Neural cell (in vitro differentiated cells): Measurements from ENCODE around the gene PTPRN2. TPM values are rescaled to one million over a fixed set of nuclear protein-coding genes. Genes with fewer than 3 reads are reported as not detected.

Source experiments
- H2AFZ ChIP-seq: fragments of 200-600, 300-800 bp; sonication (generic), shearing (Covaris generic); 2 replicates; pipeline ENCODE4 v1.6.0; 2014; ENCODE audit warnings: low read depth, mild to moderate bottlenecking, antibody characterized with exemption, low read length, moderate library complexity
- H3F3A ChIP-seq: fragments of 200-600 bp; shearing (Covaris generic); 2 replicates; pipeline ENCODE4 v1.6.1; 2016; ENCODE audit warnings: mild to moderate bottlenecking, moderate library complexity, mixed read lengths, antibody characterized with exemption, low read length; ENCODE audit not compliant: insufficient read depth, poor library complexity, severe bottlenecking
- H3K27ac ChIP-seq: fragments of 200-600, 300-800 bp; sonication (generic), shearing (Covaris generic); 2 replicates; pipeline ENCODE4 v1.5.1; 2014; ENCODE audit warnings: mild to moderate bottlenecking, low read length, moderate library complexity
- H3K27me3 ChIP-seq: fragments of 300-800, 200-600 bp; sonication (generic), shearing (Covaris generic); 2 replicates; pipeline ENCODE4 v1.6.0; 2014; ENCODE audit warnings: mild to moderate bottlenecking, low read depth, low read length, moderate library complexity; ENCODE audit not compliant: insufficient read depth
- H3K36me3 ChIP-seq: fragments of 300-800, 200-600 bp; sonication (generic), shearing (Covaris generic); 2 replicates; pipeline ENCODE4 v1.5.1; 2014; ENCODE audit warnings: mild to moderate bottlenecking, antibody characterized with exemption, low read length, moderate library complexity; ENCODE audit not compliant: insufficient read depth
- H3K4me2 ChIP-seq: fragments of 300-800, 200-600 bp; sonication (generic), shearing (Covaris generic); 2 replicates; pipeline ENCODE4 v1.6.0; 2014; ENCODE audit warnings: mild to moderate bottlenecking, low read length
- H3K4me3 ChIP-seq: fragments of 300-800, 200-600 bp; sonication (generic), shearing (Covaris generic); 2 replicates; pipeline ENCODE4 v1.5.1; 2014; ENCODE audit warnings: mild to moderate bottlenecking, low read length, moderate library complexity
- H3K79me2 ChIP-seq: fragments of 200-600 bp; shearing (Covaris generic); replicated peaks from 2 replicates; pipeline ENCODE4 v1.6.0; 2014; ENCODE audit warnings: mild to moderate bottlenecking, low read length, moderate library complexity; ENCODE audit not compliant: insufficient read depth
- H3K9ac ChIP-seq: fragments of 300-800, 200-600 bp; sonication (generic), shearing (Covaris generic); 2 replicates; pipeline ENCODE4 v1.6.1; 2016; ENCODE audit warnings: mild to moderate bottlenecking, low read length, mixed read lengths
- H3K9me2 ChIP-seq: fragments of 200-600 bp; shearing (Covaris generic); 2 replicates; pipeline ENCODE4 v1.6.1; 2016; ENCODE audit warnings: mild to moderate bottlenecking, low read length, mixed read lengths; ENCODE audit not compliant: insufficient read depth
- H3K9me3 ChIP-seq: fragments of 200-600, 300-800 bp; sonication (generic), shearing (Covaris generic); 2 replicates; pipeline ENCODE4 v1.6.1; 2016; ENCODE audit warnings: mild to moderate bottlenecking, mixed run types, low read length, moderate library complexity, mixed read lengths
- H4K20me1 ChIP-seq: fragments of 200-600 bp; shearing (Covaris generic); 2 replicates; pipeline ENCODE4 v1.6.1; 2016; ENCODE audit warnings: mild to moderate bottlenecking, mixed run types; ENCODE audit not compliant: insufficient read depth
- CTCF ChIP-seq: fragments of 450-650 bp; IDR thresholded peaks from 2 replicates; pipeline ENCODE4 v1.5.1; 2014; ENCODE audit warnings: antibody characterized with exemption, mild to moderate bottlenecking, moderate library complexity; ENCODE audit not compliant: poor library complexity, severe bottlenecking
- EP300 ChIP-seq: fragments of 450-650 bp; conservative IDR thresholded peaks from 2 replicates; pipeline ENCODE4 v1.6.1; 2014; ENCODE audit warnings: antibody characterized with exemption, mild to moderate bottlenecking, moderate library complexity; ENCODE audit not compliant: poor library complexity, severe bottlenecking
- EZH2 ChIP-seq: fragments of 200-600, 300-800 bp; shearing (Covaris generic), sonication (generic); IDR thresholded peaks from 2 replicates; pipeline ENCODE4 v1.6.1; 2014; ENCODE audit warnings: antibody characterized with exemption, low read length, borderline replicate concordance, mild to moderate bottlenecking; ENCODE audit not compliant: insufficient read depth, poor library complexity, severe bottlenecking
- MXI1 ChIP-seq: fragments of 450-650 bp; conservative IDR thresholded peaks from 2 replicates; pipeline ENCODE4 v1.6.1; 2014; ENCODE audit warnings: antibody characterized with exemption, mild to moderate bottlenecking; ENCODE audit not compliant: poor library complexity, severe bottlenecking
- POLR2AphosphoS5 ChIP-seq: IDR thresholded peaks from 2 replicates; pipeline ENCODE4 v1.6.1; 2012
- RAD21 ChIP-seq: fragments of 450-650 bp; conservative IDR thresholded peaks from 2 replicates; pipeline ENCODE4 v1.6.1; 2014; ENCODE audit warnings: antibody characterized with exemption, mild to moderate bottlenecking, moderate library complexity
- SMC3 ChIP-seq: fragments of 450-650 bp; conservative IDR thresholded peaks from 2 replicates; pipeline ENCODE4 v1.6.1; 2014; ENCODE audit warnings: antibody characterized with exemption, mild to moderate bottlenecking, moderate library complexity; ENCODE audit not compliant: poor library complexity
- TAF1 ChIP-seq: IDR thresholded peaks from 2 replicates; pipeline ENCODE4 v1.6.1; 2012; ENCODE audit warnings: low read depth
- polyA plus RNA-seq: library from polyadenylated mRNA; depleted of rRNA; stranded (reverse); fragments of >200 nt; gene quantifications from 2 replicates; pipeline ENCODE4 v1.2.3, GENCODE V29; 2014
- TF ChIP-seq, protein P1 (sequence below): IDR thresholded peaks from 2 replicates; pipeline ENCODE4 v1.6.1; 2012; ENCODE audit warnings: borderline replicate concordance

The PTPRN2 gene
- polyA plus RNA-seq, 1 donor from 2014 or later, result 31.0 TPM

GRCh38 chr7:157653827-157654207 lies 933.8 kb downstream of the PTPRN2 start:
- Histone ChIP-seq H3K27ac (no peak overlapping the region), H3K4me2 (no peak overlapping the region), H3K9me3 (no peaks in the 10 kb centered on the region), H3K4me3 (no peak overlapping the region), H3F3A (no peaks in the 10 kb centered on the region), H3K9me2 (no peaks in the 10 kb centered on the region), H3K9ac (no peak overlapping the region), H2AFZ (no peak overlapping the region), H4K20me1 (peaks cover 4% of the 10 kb centered on the region), H3K79me2 (peaks cover 11% of the 10 kb centered on the region), H3K27me3 (no peaks in the 10 kb centered on the region), H3K36me3 (peaks cover 6% of the 10 kb centered on the region)
- TF ChIP-seq CTCF, result no peak
- no peak for TF ChIP-seq POLR2AphosphoS5
- TF ChIP-seq SMC3, result no peak
- TF ChIP-seq, protein P1, sequence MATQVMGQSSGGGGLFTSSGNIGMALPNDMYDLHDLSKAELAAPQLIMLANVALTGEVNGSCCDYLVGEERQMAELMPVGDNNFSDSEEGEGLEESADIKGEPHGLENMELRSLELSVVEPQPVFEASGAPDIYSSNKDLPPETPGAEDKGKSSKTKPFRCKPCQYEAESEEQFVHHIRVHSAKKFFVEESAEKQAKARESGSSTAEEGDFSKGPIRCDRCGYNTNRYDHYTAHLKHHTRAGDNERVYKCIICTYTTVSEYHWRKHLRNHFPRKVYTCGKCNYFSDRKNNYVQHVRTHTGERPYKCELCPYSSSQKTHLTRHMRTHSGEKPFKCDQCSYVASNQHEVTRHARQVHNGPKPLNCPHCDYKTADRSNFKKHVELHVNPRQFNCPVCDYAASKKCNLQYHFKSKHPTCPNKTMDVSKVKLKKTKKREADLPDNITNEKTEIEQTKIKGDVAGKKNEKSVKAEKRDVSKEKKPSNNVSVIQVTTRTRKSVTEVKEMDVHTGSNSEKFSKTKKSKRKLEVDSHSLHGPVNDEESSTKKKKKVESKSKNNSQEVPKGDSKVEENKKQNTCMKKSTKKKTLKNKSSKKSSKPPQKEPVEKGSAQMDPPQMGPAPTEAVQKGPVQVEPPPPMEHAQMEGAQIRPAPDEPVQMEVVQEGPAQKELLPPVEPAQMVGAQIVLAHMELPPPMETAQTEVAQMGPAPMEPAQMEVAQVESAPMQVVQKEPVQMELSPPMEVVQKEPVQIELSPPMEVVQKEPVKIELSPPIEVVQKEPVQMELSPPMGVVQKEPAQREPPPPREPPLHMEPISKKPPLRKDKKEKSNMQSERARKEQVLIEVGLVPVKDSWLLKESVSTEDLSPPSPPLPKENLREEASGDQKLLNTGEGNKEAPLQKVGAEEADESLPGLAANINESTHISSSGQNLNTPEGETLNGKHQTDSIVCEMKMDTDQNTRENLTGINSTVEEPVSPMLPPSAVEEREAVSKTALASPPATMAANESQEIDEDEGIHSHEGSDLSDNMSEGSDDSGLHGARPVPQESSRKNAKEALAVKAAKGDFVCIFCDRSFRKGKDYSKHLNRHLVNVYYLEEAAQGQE, result no peak
- no peak for TF ChIP-seq RAD21
- no peak for TF ChIP-seq TAF1
- no peak for TF ChIP-seq MXI1
- TF ChIP-seq EP300, result no peak
- TF ChIP-seq EZH2, result no peak

DNA sequence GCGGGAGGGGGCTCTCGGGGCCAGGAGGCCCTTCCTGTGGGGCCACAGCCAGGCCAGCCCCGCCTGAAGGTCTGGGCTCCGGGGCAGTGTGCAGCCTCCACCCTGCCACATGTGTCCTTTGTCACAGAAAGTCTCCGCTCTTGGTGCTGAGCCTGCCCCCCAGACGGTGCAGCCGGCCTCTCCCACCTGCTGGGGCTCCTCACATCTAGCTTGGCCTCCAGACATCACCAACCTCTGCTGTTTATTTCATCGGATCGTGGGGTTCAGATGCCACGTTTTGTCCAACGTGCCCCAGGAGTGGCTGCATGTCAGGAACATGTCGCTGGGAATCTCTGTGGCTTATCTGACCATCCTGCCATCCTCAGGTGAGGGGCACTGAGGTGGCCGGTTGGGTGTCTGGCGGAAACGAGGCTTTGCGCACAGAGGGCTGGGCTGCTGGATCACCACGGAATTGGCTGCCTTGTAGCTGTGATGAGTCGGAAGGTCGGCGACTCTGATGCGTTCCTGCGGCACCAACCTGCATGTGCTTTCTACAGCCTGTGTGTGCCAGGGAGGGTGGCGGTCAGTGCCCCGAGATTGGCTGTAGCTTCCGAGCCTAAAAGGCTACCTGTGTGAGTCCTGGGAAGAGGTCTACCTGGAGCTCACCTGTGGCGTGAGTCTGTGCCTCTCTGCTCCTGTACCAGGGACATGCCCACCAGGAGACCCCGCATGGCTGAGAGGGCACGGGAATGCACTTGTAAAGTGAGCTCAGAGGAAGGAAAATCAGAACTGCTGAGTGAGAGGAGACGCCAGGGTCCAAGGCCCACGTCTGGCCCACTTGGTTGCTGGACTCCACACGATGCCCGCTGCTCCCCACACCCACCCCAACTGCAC lies 934.4 kb downstream of the PTPRN2 start:
- no peak overlapping the region for H3K4me2 ChIP-seq
- H3K9me2 ChIP-seq, result no peaks in the 10 kb centered on the region
- no peaks in the 10 kb centered on the region for H3K27me3 ChIP-seq
- TF ChIP-seq, protein P1, result no peak
- TF ChIP-seq EZH2 (no peak), EP300 (no peak), RAD21 (no peak), SMC3 (no peak), POLR2AphosphoS5 (no peak), TAF1 (no peak), CTCF (no peak), MXI1 (no peak)
- H3K9me3 ChIP-seq, result no peaks in the 10 kb centered on the region
- peaks cover 4% of the 10 kb centered on the region for H4K20me1 ChIP-seq
- no peak overlapping the region for H2AFZ ChIP-seq
- peaks cover 6% of the 10 kb centered on the region for H3K36me3 ChIP-seq
- no peak overlapping the region for H3K27ac ChIP-seq
- H3K79me2 ChIP-seq, result peaks cover 5% of the 10 kb centered on the region
- no peak overlapping the region for H3K9ac ChIP-seq
- no peaks in the 10 kb centered on the region for H3F3A ChIP-seq
- no peak overlapping the region for H3K4me3 ChIP-seq
